Cortex of kidney (tissue), 1 donor: ENCODE data around the gene ADGRG2.
"Not testable (repeated sequence)": the region's sequence is repeated elsewhere in the genome, so short reads cannot be mapped to it uniquely, and the experiment has no call there.

Experiments used
- DNase-seq: peaks from one replicate; lab custom pipeline; 2025; lab: John Stamatoyannopoulos, UW

Gene ADGRG2

GRCh38 chrX:19075754-19076153 lies 46.5 kb downstream of the ADGRG2 start:
- no peak for DNase-seq

- no peak for DNase-seq
These were observed 49.9 kb downstream of the ADGRG2 start for GRCh38 chrX:19072372-19072771.

- DNase-seq = no peak
These were observed 51.7 kb downstream of the ADGRG2 start for GRCh38 chrX:19070555-19070994.

- DNase-seq = not testable (repeated sequence)
These were observed 55.3 kb downstream of the ADGRG2 start for GRCh38 chrX:19066987-19067386.

- no peak for DNase-seq
These were observed 56.7 kb downstream of the ADGRG2 start for GRCh38 chrX:19065535-19065934.

GRCh38 chrX:19064175-19064574 lies 58.1 kb downstream of the ADGRG2 start:
- no peak for DNase-seq

GRCh38 chrX:19063030-19063429 lies 59.2 kb downstream of the ADGRG2 start:
- DNase-seq = no peak

GRCh38 chrX:19059067-19059466 lies 63.2 kb downstream of the ADGRG2 start:
- no peak for DNase-seq

- no peak for DNase-seq
These were observed 64.4 kb downstream of the ADGRG2 start for GRCh38 chrX:19057856-19058255.

- DNase-seq = no peak
These were observed 73.2 kb downstream of the ADGRG2 start for GRCh38 chrX:19049110-19049509.

GRCh38 chrX:19046343-19047215 lies 75.7 kb downstream of the ADGRG2 start:
- DNase-seq = no peak

GRCh38 chrX:19040373-19040772 lies 81.9 kb downstream of the ADGRG2 start:
- no peak for DNase-seq

- DNase-seq = no peak
These were observed 88.2 kb downstream of the ADGRG2 start for GRCh38 chrX:19034025-19034424.

GRCh38 chrX:19030805-19031204 lies 91.5 kb downstream of the ADGRG2 start:
- DNase-seq = no peak

GRCh38 chrX:19028560-19028959 lies 93.7 kb downstream of the ADGRG2 start:
- DNase-seq = no peak

GRCh38 chrX:19024366-19024765 lies 97.9 kb downstream of the ADGRG2 start:
- DNase-seq = no peak

- DNase-seq = no peak
These were observed 102.3 kb downstream of the ADGRG2 start for GRCh38 chrX:19019996-19020395.

GRCh38 chrX:19017271-19017670 lies 105.0 kb downstream of the ADGRG2 start:
- no peak for DNase-seq

GRCh38 chrX:19016614-19017013 lies 105.7 kb downstream of the ADGRG2 start:
- not testable (repeated sequence) for DNase-seq

GRCh38 chrX:19007868-19008267 lies 114.4 kb downstream of the ADGRG2 start:
- no peak for DNase-seq

- peak; percentile 2 for DNase-seq
These were observed 115.3 kb downstream of the ADGRG2 start for GRCh38 chrX:19007011-19007410.

GRCh38 chrX:19005909-19006308 lies 116.4 kb downstream of the ADGRG2 start:
- DNase-seq = no peak

GRCh38 chrX:19003756-19004155 lies 118.5 kb downstream of the ADGRG2 start:
- DNase-seq = no peak

GRCh38 chrX:18998653-18999052 lies 123.6 kb downstream of the ADGRG2 start:
- no peak for DNase-seq
